Naive thymus-derived CD4-positive, alpha-beta T cell (primary cell): ENCODE measurements around the gene ZDHHC14. TPM values are rescaled to one million over a fixed set of nuclear protein-coding genes. Genes with fewer than 3 reads are reported as not detected.
A peak's percentile ranks its signal among the peaks of the same experiment; 100 is the strongest.

ENCODE experiments used
- ATAC-seq: fragments of 150-1000 bp; cut with Tn5 transposase; 2 replicates; pipeline ENCODE4 v1.10.0; 2021; ENCODE audit warnings: mild to moderate bottlenecking, moderate library complexity
- CTCF ChIA-PET: fragments of 350-600 bp; sonication (Branson Sonifier 250); formaldehyde crosslinking; loops from one replicate; lab custom pipeline; 2021; ENCODE audit warnings: antibody characterized with exemption; lab: Charles Lee
- POLR2A ChIA-PET: fragments of 350-600 bp; sonication (Branson Sonifier 250); formaldehyde crosslinking; loops from one replicate; lab custom pipeline; 2021; ENCODE audit warnings: antibody characterized with exemption, inconsistent platforms; lab: Charles Lee
- DNase-seq, 9 donors: peaks; one replicate each; pipeline versions ENCODE4 v3.0.0 to v3.0.0-alpha.2; 2020 to 2022; ENCODE audit warnings: mixed read lengths in 1 of 9
- H3K27ac ChIP-seq: one replicate; pipeline ENCODE4 v1.7.0; 2013; ENCODE audit warnings: mild to moderate bottlenecking, low read depth, low read length, moderate library complexity
- H3K27me3 ChIP-seq, 2 donors: one replicate each; pipeline ENCODE4 v1.7.0; 2013; ENCODE audit warnings: low read length in 2 of 2, mild to moderate bottlenecking in 2 of 2, moderate library complexity in 2 of 2; ENCODE audit not compliant: control insufficient read depth in 2 of 2, insufficient read depth in 2 of 2
- H3K36me3 ChIP-seq, 3 experiments: 1 replicate in 2 of 3; 2 replicates in 1 of 3; pipeline ENCODE4 v1.7.0; 2013; ENCODE audit warnings: low read length in 3 of 3, mild to moderate bottlenecking in 3 of 3, moderate library complexity in 1 of 3; ENCODE audit not compliant: insufficient read depth in 3 of 3, control insufficient read depth in 2 of 3
- H3K4me1 ChIP-seq, 2 donors: one replicate each; pipeline ENCODE4 v1.7.0; 2013; ENCODE audit warnings: low read length in 2 of 2, mild to moderate bottlenecking in 2 of 2, moderate library complexity in 1 of 2; ENCODE audit not compliant: control insufficient read depth in 2 of 2, insufficient read depth in 2 of 2
- H3K4me3 ChIP-seq: 2 replicates; pipeline ENCODE4 v1.7.0; 2013; ENCODE audit warnings: mild to moderate bottlenecking, low read length
- H3K9me3 ChIP-seq, 3 experiments: 1 replicate in 2 of 3; 2 replicates in 1 of 3; pipeline ENCODE4 v1.7.0; 2013; ENCODE audit warnings: low read length in 3 of 3; ENCODE audit not compliant: control insufficient read depth in 2 of 3
- H3K27ac Mint-ChIP-seq, 9 donors: one replicate each; pipeline ENCODE4 v1.8.0; 2020 to 2022; ENCODE audit warnings: mixed read lengths in 9 of 9, mild to moderate bottlenecking in 8 of 9, moderate library complexity in 5 of 9, inconsistent platforms in 2 of 9
- H3K27me3 Mint-ChIP-seq, 5 donors: one replicate each; pipeline ENCODE4 v1.8.0; 2021 to 2022; ENCODE audit warnings: mixed read lengths in 5 of 5, mild to moderate bottlenecking in 1 of 5
- H3K36me3 Mint-ChIP-seq, 5 donors: one replicate each; pipeline ENCODE4 v1.8.0; 2020 to 2022; ENCODE audit warnings: mixed read lengths in 5 of 5, mild to moderate bottlenecking in 3 of 5, inconsistent platforms in 1 of 5
- H3K4me1 Mint-ChIP-seq, 7 donors: one replicate each; pipeline ENCODE4 v1.8.0; 2020 to 2022; ENCODE audit warnings: mixed read lengths in 7 of 7, mild to moderate bottlenecking in 3 of 7, inconsistent platforms in 1 of 7
- H3K4me3 Mint-ChIP-seq, 10 donors: one replicate each; pipeline ENCODE4 v1.8.0; 2020 to 2022; ENCODE audit warnings: mild to moderate bottlenecking in 10 of 10, mixed read lengths in 10 of 10, moderate library complexity in 6 of 10, inconsistent platforms in 2 of 10
- H3K9me3 Mint-ChIP-seq, 11 donors: one replicate each; pipeline ENCODE4 v1.8.0; 2020 to 2022; ENCODE audit warnings: mixed read lengths in 11 of 11, mild to moderate bottlenecking in 4 of 11, inconsistent platforms in 1 of 11, moderate library complexity in 1 of 11
- intact Hi-C, 2 donors: fragments of 100-400 bp; cut with micrococcal nuclease; formaldehyde crosslinking; loops; one replicate each; pipeline ENCODE4 v1.15.1; 2023
- polyA plus RNA-seq, 2 donors: library from polyadenylated mRNA; unstranded; fragments of 300-500 nt; fragmentation: Illumina TruSeq; gene quantifications; one replicate each; pipeline ENCODE4 v1.2.3, GENCODE V29; 2021
- total RNA-seq, 6 experiments: library from RNA in 5 of 6; stranded (reverse) in 5 of 6; gene quantifications; 1 replicate in 5 of 6; 2 replicates in 1 of 6; pipeline ENCODE4 v1.2.3 and lab custom pipeline; 2021 to 2026

ZDHHC14 gene
- total and polyA plus RNA-seq, 7 experiments from 2014 or later: 0.13 to 18.2 (median 0.95) TPM

DNA sequence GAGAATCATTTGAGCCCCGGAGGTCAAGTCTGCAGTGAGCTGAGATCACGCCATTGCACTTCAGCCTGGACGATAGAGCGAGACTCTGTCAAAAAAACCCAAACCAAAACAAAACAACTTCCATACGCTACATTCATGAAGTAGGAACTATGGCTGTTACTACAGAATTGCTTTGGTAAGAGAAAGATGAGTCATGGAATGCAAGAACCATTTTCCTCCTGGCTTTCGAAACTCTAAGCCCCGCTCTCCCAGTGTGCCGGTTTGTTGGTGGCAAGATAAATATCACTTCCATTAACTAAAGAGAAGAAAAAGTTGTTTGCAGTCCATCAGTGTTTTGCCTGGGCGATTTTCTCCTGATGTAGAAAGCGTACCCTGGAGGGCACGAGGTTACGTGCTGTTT is 61.3 kb downstream of the ZDHHC14 start:
- intact Hi-C loops: loop anchor here in 1 of 2 donors (2.0 kb wide), 1 partner anchor 19 kb away; no protein-coding TSS in a partner anchor
- Histone ChIP-seq H3K4me3 (no peak overlapping the region), H3K4me1 (no peaks in the 10 kb centered on the region), H3K27me3 (no peaks in the 10 kb centered on the region), H3K27ac (no peak overlapping the region), H3K36me3 (no peaks in the 10 kb centered on the region), H3K9me3 (no peaks in the 10 kb centered on the region)
- ATAC-seq: peak; percentile 51
- no peak for DNase-seq
- ChIA-PET CTCF (no interaction called here), POLR2A (no interaction called here)
- Mint-ChIP-seq H3K27me3 (no peaks in the 10 kb centered on the region), H3K27ac (no peak overlapping the region), H3K36me3 (peaks cover 0 to 43% (median 0%) of the 10 kb centered on the region in 5 donors), H3K4me1 (peaks cover 0 to 11% (median 0%) of the 10 kb centered on the region in 7 donors), H3K9me3 (peaks cover 0 to 17% (median 0%) of the 10 kb centered on the region in 11 donors), H3K4me3 (no peak overlapping the region)

DNA sequence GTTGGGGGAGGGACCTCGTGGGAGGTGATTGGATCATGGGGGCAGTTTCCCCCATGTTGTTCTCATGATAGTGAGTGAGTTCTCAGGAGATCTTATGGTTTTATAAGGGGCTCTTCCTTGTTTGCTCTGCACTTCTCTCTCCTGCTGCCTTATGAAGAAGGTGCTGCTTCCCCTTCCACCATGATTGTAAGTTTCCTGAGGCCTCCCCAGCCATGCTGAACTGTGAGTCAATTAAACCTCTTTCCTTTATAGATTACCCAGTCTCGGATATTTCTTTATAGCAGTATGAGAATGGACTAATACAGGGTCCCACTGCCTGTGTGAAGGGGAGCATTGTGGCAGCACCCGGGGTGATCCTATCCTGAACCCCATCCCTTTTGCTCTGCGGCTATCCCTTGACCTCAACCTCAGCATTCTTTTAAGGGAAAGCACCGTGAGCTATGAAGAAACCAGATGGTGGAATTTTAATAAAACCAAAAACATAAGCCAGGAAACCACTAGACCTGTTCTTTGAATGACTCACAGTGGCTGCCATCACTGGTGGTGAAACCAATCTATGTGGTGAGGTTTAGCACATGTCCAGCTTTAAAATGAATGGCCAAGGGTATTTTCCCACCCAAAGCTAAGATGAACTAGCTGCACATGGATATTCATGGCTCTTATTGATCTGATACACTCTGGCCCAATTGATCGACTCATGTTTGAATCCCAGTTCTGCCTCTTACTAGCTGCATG is 62.2 kb downstream of the ZDHHC14 start:
- Mint-ChIP-seq H3K4me3 (no peak overlapping the region), H3K36me3 (peaks cover 0 to 43% (median 0%) of the 10 kb centered on the region in 5 donors), H3K27ac (peak overlapping the region in 1 of 9 donors; percentile 51), H3K4me1 (peaks cover 0 to 11% (median 0%) of the 10 kb centered on the region in 7 donors), H3K9me3 (peaks cover 0 to 17% (median 0%) of the 10 kb centered on the region in 11 donors), H3K27me3 (no peaks in the 10 kb centered on the region)
- CTCF ChIA-PET: no interaction called here
- H3K9me3 ChIP-seq: no peaks in the 10 kb centered on the region
- no peak for DNase-seq
- no peaks in the 10 kb centered on the region for H3K36me3 ChIP-seq
- no peaks in the 10 kb centered on the region for H3K27me3 ChIP-seq
- no peak overlapping the region for H3K27ac ChIP-seq
- POLR2A ChIA-PET: no interaction called here
- H3K4me3 ChIP-seq: no peak overlapping the region
- no peak for ATAC-seq
- intact Hi-C loops: loop anchor here in 1 of 2 donors (2.0 kb wide), 1 partner anchor 18 kb away; no protein-coding TSS in a partner anchor
- no peaks in the 10 kb centered on the region for H3K4me1 ChIP-seq

DNA sequence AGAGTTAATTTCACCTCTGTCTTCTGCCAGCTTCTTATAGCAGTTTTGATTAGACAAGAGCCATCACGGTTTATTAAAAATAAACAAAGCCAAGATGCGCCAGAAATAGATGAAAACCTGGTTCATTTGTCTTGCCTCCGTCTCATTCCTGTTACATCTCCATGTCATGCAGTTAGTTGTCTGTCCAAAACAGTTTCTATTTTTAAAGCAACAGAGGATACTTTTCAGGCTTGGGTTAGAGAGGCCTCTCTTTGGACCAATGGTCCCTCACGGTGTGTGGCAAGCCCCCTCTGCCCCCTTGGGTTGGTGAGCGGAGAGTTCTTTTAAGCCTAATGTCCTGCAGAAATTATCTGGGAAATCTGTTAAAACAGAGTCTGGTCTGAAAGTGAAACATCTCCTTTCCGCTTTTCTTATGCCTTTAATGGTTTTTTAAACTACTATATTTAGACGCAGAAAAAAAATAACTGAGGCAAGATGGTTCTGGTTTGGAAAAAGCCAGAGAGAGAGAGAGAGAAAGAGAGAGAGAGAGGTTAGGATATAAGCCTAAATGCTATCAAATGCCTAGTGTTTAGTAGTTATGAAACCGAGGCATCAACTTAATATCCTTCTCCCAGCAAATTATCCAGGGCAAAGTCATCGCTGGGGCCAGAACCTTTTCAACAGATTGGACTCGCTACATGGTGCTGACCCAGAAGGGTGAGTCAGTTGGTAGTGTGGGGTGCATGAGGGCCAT is 64.5 kb downstream of the ZDHHC14 start:
- Mint-ChIP-seq H3K27me3 (no peaks in the 10 kb centered on the region), H3K9me3 (peaks cover 0 to 17% (median 0%) of the 10 kb centered on the region in 11 donors), H3K36me3 (peaks cover 0 to 32% (median 0%) of the 10 kb centered on the region in 5 donors), H3K4me3 (no peak overlapping the region), H3K4me1 (peaks cover 0 to 11% (median 0%) of the 10 kb centered on the region in 7 donors), H3K27ac (no peak overlapping the region)
- intact Hi-C loops: no loop called here
- POLR2A ChIA-PET: interaction anchor here (0.6 kb wide), 1 partner anchor 30 kb away, joined by 3 read pairs; no protein-coding TSS in a partner anchor
- Histone ChIP-seq H3K27ac (no peak overlapping the region), H3K27me3 (no peaks in the 10 kb centered on the region), H3K4me3 (no peak overlapping the region), H3K36me3 (no peaks in the 10 kb centered on the region), H3K4me1 (no peaks in the 10 kb centered on the region), H3K9me3 (no peaks in the 10 kb centered on the region)
- DNase-seq (no peak), ATAC-seq (no peak)
- CTCF ChIA-PET: no interaction called here

DNA sequence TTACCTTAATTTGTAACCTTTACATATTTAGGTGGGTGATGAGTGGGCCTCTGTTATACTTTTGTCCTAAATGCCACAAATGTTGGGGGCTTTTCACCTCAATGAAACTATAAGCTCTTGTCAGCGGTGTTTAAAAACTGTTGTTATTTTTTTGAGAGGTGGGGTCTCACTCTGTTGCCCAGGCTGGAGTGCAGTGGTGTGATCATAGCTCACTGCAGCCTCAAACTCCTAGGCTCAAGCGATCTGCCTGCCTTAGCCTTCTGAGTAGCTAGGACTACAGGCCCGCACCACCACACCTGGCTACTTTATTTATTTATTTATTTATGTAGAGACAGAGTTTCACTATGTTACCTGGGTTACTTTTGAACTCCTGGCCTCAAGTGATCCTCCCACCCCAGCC is 66.7 kb downstream of the ZDHHC14 start:
- Mint-ChIP-seq H3K27ac (no peak overlapping the region), H3K36me3 (peaks cover 0 to 12% (median 0%) of the 10 kb centered on the region in 5 donors), H3K4me1 (peaks cover 0 to 10% (median 0%) of the 10 kb centered on the region in 7 donors), H3K27me3 (no peaks in the 10 kb centered on the region), H3K9me3 (peaks cover 0 to 11% (median 0%) of the 10 kb centered on the region in 11 donors), H3K4me3 (no peak overlapping the region)
- Histone ChIP-seq H3K9me3 (no peaks in the 10 kb centered on the region), H3K27ac (no peak overlapping the region), H3K4me3 (no peak overlapping the region), H3K4me1 (no peaks in the 10 kb centered on the region), H3K36me3 (no peaks in the 10 kb centered on the region), H3K27me3 (no peaks in the 10 kb centered on the region)
- ATAC-seq: no peak
- ChIA-PET POLR2A (no interaction called here), CTCF (no interaction called here)
- no peak for DNase-seq
- intact Hi-C loops: no loop called here

DNA sequence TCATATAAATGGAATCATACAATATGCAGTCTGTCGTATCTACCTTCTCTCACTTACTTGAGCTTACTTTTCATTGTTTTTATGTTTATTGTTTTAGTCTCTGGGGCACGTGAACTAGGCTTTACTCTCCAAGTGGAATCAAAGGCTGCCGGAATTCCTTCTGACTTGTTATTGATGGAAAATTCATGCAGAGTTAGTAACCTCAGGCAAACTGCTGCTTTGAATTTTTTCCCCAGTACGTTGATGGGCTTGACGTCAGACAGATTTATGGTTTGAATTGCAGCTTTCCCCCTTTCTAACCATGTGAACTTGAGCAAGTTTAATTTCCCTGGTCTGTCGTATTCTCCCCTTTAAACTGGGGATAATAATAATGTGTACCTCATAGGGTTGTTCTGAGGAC is 68.6 kb downstream of the ZDHHC14 start:
- DNase-seq: no peak
- no peaks in the 10 kb centered on the region for H3K27me3 ChIP-seq
- intact Hi-C loops: no loop called here
- H3K9me3 ChIP-seq: no peaks in the 10 kb centered on the region
- POLR2A ChIA-PET: no interaction called here
- H3K27ac Mint-ChIP-seq: no peak overlapping the region
- no peak overlapping the region for H3K27ac ChIP-seq
- H3K36me3 Mint-ChIP-seq: peaks cover 0 to 12% (median 0%) of the 10 kb centered on the region in 5 donors
- CTCF ChIA-PET: no interaction called here
- H3K4me1 Mint-ChIP-seq: peaks cover 0 to 4% (median 0%) of the 10 kb centered on the region in 7 donors
- peaks cover 0 to 2% (median 0%) of the 10 kb centered on the region in 11 donors for H3K9me3 Mint-ChIP-seq
- ATAC-seq: no peak
- H3K4me3 Mint-ChIP-seq: no peak overlapping the region
- no peaks in the 10 kb centered on the region for H3K36me3 ChIP-seq
- no peaks in the 10 kb centered on the region for H3K27me3 Mint-ChIP-seq
- no peak overlapping the region for H3K4me3 ChIP-seq
- H3K4me1 ChIP-seq: no peaks in the 10 kb centered on the region

DNA sequence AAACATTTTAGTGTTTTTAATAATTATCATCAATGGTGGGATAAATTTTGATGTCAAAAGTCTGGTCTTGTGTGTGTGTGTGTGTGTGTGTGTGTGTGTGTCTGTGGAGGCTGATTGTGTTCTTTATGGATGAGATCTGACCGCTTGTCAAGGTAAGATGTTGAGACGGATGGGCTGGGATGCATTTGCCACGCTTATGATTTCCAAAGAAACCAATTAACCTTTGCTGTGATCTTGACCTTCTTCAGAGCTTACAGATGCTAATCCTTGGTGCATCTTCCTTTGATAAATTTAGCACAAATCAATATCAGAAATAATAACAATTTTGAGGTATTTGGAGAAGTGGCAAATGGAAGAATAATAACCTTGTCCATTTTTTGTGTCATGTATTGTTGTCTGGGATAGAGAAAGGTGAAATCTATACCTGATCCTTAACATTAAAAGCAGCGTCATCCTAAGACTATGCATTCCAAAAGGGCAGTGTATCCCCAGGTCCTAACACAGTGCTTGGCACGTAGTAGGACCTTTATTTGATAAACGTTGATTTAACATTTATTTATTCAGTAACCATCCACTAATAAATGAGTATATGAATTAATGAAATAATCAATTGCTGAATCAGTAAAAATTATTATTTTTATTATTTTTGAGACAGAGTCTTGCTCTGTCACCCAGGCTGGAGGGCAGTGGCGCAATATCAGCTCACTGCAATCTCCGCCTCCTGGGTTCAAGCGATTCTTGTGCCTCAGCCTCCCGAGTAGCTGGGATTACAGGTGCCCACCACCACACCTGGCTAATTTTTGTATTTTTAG is 70.1 kb downstream of the ZDHHC14 start:
- POLR2A ChIA-PET: no interaction called here
- H3K4me1 ChIP-seq: peaks cover 0 to 3% of the 10 kb centered on the region in 2 donors
- H3K27ac Mint-ChIP-seq: no peak overlapping the region

More for the DNA sequence above, 70.1 kb downstream of the ZDHHC14 start:
- H3K27me3 Mint-ChIP-seq: no peaks in the 10 kb centered on the region
- H3K27ac ChIP-seq: no peak overlapping the region
- peaks cover 0 to 2% (median 0%) of the 10 kb centered on the region in 11 donors for H3K9me3 Mint-ChIP-seq
- no peaks in the 10 kb centered on the region for H3K9me3 ChIP-seq
- intact Hi-C loops: no loop called here
- DNase-seq (no peak), ATAC-seq (no peak)
- H3K27me3 ChIP-seq: no peaks in the 10 kb centered on the region
- H3K36me3 ChIP-seq: no peaks in the 10 kb centered on the region
- CTCF ChIA-PET: no interaction called here
- peaks cover 1 to 18% (median 8%) of the 10 kb centered on the region in 7 donors for H3K4me1 Mint-ChIP-seq
- no peak overlapping the region for H3K4me3 ChIP-seq
- H3K36me3 Mint-ChIP-seq: peaks cover 0 to 17% (median 0%) of the 10 kb centered on the region in 5 donors
- H3K4me3 Mint-ChIP-seq: no peak overlapping the region
